GM12872 (cell line): ENCODE measurements around the gene PLXNB3.

Experiments
- TF ChIP-seq, protein P1 (sequence below): IDR thresholded peaks from 3 replicates; pipeline ENCODE4 v1.5.1; 2011; ENCODE audit warnings: low read depth, mild to moderate bottlenecking, low read length, moderate library complexity; ENCODE audit not compliant: insufficient read depth

The PLXNB3 gene

DNA sequence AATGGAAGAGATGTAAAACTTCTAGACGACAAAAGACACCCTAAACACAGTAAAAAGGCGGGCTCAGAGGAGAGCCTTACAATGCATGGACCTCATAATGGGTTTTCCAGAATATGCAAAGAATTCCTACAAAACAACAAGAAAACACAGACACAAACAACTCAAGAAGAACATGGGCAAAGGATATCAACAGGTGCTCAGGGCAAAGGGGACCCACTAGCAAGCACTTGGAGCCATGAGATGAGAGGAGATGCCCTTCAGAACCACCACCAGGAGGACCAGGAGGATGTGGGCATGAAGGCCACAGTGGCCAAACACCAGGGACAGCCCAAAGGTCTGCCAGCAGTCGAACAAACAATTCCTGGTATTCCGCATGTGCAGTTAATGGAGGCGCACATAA, 49.1 kb downstream of the PLXNB3 start:
- TF ChIP-seq, protein P1, sequence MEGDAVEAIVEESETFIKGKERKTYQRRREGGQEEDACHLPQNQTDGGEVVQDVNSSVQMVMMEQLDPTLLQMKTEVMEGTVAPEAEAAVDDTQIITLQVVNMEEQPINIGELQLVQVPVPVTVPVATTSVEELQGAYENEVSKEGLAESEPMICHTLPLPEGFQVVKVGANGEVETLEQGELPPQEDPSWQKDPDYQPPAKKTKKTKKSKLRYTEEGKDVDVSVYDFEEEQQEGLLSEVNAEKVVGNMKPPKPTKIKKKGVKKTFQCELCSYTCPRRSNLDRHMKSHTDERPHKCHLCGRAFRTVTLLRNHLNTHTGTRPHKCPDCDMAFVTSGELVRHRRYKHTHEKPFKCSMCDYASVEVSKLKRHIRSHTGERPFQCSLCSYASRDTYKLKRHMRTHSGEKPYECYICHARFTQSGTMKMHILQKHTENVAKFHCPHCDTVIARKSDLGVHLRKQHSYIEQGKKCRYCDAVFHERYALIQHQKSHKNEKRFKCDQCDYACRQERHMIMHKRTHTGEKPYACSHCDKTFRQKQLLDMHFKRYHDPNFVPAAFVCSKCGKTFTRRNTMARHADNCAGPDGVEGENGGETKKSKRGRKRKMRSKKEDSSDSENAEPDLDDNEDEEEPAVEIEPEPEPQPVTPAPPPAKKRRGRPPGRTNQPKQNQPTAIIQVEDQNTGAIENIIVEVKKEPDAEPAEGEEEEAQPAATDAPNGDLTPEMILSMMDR, result no peak

- TF ChIP-seq, protein P1, result no peak
Observed at GRCh38 chrX:153814591-153815315, 50.7 kb downstream of the PLXNB3 start.

DNA sequence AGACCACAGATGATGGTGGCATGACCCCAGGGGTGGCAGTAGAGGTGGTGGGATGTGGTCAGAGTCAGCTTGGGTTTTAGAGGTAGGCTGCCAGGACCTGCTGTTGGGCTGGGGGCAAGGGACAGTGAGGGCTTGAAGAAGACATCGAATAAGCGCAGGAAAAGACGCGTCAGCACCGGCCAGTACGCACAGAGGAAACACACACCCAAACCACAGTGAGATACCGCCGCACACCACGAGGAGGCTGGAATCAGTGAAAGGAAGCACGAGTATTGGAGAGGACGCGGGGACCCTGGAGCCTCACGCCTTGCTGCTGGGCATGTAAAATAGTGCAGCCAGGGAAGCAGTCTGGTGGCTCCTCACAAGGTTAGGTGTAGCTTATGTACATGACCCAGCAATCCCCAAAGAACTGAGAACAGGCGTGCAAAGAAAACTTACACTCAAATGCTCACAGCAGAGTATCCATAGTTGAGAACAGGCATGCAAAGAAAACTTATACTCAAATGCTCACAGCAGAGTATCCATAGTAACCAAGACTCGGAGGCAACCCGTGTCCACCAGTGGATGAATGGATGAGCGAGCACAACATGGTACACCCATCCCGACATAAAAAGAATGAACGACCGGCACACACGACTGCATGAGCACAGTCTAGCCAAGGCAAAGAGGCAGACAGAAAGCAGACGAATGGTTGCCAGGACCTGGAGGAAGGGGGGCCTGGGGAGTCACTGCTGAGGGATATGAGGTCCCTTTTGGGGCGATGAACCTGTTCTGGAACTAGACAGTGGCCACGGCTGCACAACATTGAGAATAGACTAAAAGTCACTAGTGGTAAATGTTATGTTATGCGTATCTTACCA, 53.0 kb downstream of the PLXNB3 start:
- TF ChIP-seq, protein P1, result no peak

DNA sequence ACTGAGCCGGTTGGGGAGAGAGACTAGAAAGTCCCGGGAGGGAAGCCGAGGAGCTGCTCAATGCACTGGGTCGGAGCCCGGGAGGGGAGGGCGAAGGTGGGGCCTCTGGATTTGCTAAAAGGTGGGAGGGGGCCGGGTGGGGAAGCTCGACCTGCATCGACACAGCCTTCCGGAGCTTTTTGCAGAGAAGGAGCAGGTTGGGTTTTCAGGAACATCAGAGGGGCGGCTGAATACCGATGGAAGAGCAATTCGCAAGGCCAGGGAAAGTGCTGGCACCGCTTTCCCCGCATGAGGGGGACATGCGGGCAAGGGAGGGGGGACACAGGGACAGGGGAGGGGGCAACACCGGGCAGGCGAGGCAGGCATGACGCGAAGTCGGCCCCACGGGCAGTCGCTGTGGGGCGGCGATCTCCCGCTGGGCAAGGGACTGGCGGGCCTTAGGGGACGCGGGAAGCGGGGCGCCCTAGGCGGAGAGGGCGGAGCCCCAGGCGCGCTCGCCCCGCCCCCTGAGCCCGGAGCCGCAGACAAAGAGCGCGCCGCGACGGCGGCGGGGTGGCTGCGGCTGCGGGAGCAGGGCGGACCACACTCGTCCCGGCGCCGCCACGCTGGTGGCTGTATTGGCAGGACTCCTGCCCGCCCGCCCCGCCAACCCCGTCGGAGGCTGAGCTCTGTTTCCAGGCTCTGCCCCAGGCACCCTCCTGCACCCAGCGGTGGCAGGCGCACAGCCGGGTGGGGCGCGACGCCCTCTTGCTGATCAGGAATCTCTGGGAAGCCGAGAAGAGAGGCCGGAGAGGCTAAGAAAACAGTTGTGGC, 54.7 kb downstream of the PLXNB3 start:
- TF ChIP-seq, protein P1, result no peak

GRCh38 chrX:153819384-153820040, 55.5 kb downstream of the PLXNB3 start:
- TF ChIP-seq, protein P1, result no peak

DNA sequence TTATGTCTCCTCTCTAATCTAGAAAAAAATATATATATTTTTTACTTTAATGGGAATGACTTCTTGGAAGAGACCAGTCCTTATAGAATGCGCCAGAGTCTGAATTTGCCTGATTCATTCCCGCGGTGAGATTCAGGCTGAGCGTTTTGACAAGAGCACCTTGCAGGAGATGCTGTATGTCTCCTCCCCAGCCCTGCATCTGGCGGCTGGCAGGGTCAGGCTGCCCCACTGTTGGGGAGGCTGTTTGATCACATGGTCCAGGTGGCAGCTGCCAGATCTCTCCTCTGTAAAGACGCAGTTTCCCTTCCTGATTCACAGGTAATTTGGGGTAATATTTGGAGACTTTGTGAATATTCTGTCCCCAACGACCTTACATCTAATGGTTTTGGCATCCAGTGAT, 56.6 kb downstream of the PLXNB3 start:
- TF ChIP-seq, protein P1, result no peak

DNA sequence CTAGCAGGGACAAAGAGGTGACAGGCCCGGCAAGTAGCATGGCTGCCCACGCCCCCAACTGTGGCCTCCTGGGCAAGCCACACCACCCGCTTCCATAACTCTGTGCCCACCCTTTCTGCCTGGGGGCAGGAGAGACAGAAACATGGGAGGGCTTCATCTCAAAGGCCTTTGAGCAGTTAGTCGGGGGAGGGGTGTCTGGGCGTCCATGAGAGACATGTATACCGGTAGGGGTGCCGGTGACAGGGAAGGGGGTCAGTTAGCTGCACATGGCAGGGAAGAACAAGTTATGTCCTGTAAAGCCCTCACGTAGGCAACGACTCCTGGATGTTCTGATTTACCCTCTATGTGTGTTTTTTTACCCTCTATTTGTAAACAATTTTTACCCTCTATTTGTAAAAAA, 57.0 kb downstream of the PLXNB3 start:
- TF ChIP-seq, protein P1, result no peak
